RWPE2 (cell line): ENCODE data around the gene ATP6V0B.

Source experiments
- ATAC-seq: fragments of 200-7000 bp; cut with Tn5 transposase; 3 replicates; pipeline ENCODE4 v1.9.1; 2021; ENCODE audit warnings: low read depth
- DNase-seq: peaks from one replicate; pipeline ENCODE4 v3.0.0-alpha.2; 2020; ENCODE audit warnings: low spot score
- H3K27ac ChIP-seq: fragments of 450-650 bp; 2 replicates; pipeline ENCODE4 v1.5.1; 2017; ENCODE audit warnings: mild to moderate bottlenecking; ENCODE audit not compliant: poor library complexity, severe bottlenecking
- H3K27me3 ChIP-seq: fragments of 250-450 bp; sonication (Bioruptor Pico); 2 replicates; pipeline ENCODE4 v1.5.1; 2021; ENCODE audit warnings: mild to moderate bottlenecking, moderate library complexity; ENCODE audit not compliant: insufficient read depth, poor library complexity, severe bottlenecking
- H3K36me3 ChIP-seq: fragments of 250-450 bp; sonication (Bioruptor Pico); 2 replicates; pipeline ENCODE4 v1.5.1; 2020; ENCODE audit warnings: low read depth, mild to moderate bottlenecking, moderate library complexity
- H3K4me1 ChIP-seq: fragments of 250-450 bp; sonication (Bioruptor Pico); 2 replicates; pipeline ENCODE4 v1.5.1; 2021; ENCODE audit warnings: mild to moderate bottlenecking, moderate library complexity; ENCODE audit not compliant: insufficient read depth, poor library complexity, severe bottlenecking
- H3K4me3 ChIP-seq: fragments of 250-450 bp; sonication (Bioruptor Pico); 2 replicates; pipeline ENCODE4 v1.5.1; 2021; ENCODE audit warnings: mild to moderate bottlenecking, moderate library complexity; ENCODE audit not compliant: severe bottlenecking
- H3K9me3 ChIP-seq: fragments of 250-450 bp; sonication (Bioruptor Pico); 2 replicates; pipeline ENCODE4 v1.5.1; 2021; ENCODE audit warnings: mild to moderate bottlenecking, moderate library complexity; ENCODE audit not compliant: severe bottlenecking
- TF ChIP-seq, protein P1 (sequence below): fragments of 450-650 bp; IDR thresholded peaks from one replicate; pipeline ENCODE4 v1.5.1; 2017; ENCODE audit warnings: mild to moderate bottlenecking, moderate library complexity; ENCODE audit not compliant: poor library complexity, severe bottlenecking

The ATP6V0B gene

DNA sequence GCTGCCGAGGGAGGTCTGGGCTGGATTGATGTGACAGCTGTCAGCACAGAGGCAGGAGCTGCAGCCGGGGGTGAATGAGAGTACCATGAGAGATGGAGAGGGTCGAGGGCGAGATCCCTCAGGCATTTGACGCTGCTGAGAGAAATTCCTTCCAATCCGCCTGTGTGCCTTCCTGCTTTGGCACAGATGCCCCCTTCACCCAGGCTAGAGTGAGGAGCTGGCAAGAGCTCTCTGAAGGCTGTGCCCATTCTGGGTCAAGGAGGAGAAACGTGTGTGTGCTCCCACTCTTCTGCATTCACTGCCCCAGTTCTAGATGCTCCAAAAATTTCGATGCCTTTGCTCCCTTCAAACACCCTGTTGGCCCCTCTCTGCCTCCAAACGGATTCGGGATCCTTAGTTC is 36.4 kb upstream of the ATP6V0B start:
- DNase-seq (no peak), ATAC-seq (no peak)
- Histone ChIP-seq H3K9me3 (no peaks in the 10 kb centered on the region), H3K36me3 (peaks cover 16% of the 10 kb centered on the region), H3K27ac (peak overlapping the region; percentile 82), H3K27me3 (no peaks in the 10 kb centered on the region), H3K4me3 (no peak overlapping the region), H3K4me1 (peaks cover 20% of the 10 kb centered on the region)
- TF ChIP-seq, protein P1, sequence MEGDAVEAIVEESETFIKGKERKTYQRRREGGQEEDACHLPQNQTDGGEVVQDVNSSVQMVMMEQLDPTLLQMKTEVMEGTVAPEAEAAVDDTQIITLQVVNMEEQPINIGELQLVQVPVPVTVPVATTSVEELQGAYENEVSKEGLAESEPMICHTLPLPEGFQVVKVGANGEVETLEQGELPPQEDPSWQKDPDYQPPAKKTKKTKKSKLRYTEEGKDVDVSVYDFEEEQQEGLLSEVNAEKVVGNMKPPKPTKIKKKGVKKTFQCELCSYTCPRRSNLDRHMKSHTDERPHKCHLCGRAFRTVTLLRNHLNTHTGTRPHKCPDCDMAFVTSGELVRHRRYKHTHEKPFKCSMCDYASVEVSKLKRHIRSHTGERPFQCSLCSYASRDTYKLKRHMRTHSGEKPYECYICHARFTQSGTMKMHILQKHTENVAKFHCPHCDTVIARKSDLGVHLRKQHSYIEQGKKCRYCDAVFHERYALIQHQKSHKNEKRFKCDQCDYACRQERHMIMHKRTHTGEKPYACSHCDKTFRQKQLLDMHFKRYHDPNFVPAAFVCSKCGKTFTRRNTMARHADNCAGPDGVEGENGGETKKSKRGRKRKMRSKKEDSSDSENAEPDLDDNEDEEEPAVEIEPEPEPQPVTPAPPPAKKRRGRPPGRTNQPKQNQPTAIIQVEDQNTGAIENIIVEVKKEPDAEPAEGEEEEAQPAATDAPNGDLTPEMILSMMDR, result no peak

DNA sequence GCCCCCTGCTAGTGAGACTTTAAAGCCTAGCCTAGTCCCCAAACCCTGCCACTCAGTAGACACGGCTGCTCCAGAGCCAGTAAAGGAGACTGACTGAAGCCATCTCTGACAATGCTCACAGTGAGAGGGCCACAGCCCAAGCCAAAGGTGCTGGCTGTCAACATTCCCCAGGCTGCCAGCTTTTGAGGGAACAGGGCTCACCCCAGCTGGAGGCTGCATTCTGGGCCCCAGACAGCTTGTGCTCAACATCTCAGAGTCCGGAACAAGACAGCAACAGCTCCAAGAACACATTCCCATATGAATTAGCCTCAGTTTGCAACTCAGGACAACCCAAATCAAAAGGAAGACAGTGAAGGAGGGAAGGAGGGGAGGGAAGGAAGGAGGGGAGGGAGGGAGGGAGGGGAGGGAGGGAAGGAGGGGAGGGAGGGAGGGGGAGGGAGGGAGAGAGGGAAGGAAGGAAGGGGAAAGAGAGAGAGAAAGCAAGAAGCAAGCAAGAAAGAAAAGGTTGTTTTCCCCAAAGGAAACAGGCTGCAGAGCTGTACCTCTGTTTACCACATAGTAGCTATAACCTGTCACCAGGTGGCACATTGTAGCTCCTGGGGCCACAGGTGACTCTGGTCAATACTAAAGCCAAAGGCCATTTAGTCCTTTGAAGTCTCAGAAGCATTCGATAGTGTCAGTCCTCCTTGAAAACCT is 35.7 kb upstream of the ATP6V0B start:
- no peak overlapping the region for H3K4me3 ChIP-seq
- H3K4me1 ChIP-seq, result peaks cover 20% of the 10 kb centered on the region
- H3K27ac ChIP-seq, result peak overlapping the region; percentile 82
- TF ChIP-seq, protein P1, result no peak
- DNase-seq, result no peak
- no peak for ATAC-seq
- H3K9me3 ChIP-seq, result no peaks in the 10 kb centered on the region
- peaks cover 16% of the 10 kb centered on the region for H3K36me3 ChIP-seq
- H3K27me3 ChIP-seq, result no peaks in the 10 kb centered on the region

DNA sequence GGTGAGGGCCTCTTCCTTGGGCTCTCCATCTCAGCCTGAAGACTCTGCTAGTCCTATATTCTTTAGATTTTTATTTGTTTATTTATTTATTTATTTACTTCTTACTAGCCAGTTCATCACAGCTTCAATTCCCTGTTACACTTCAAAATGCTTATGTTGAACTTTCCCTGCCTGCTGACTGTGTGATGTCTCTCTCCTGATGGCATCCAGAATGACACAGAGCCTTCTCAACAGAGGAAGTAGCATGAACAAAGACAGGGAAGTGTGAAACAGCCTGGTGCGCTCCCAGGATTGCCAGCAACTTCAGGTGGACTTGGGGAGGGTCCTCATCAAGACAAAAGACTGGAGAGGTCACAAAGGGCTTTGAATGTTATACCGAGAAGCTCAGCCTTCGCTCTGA is 32.3 kb upstream of the ATP6V0B start:
- DNase-seq (no peak), ATAC-seq (no peak)
- no peak overlapping the region for H3K27ac ChIP-seq
- no peaks in the 10 kb centered on the region for H3K9me3 ChIP-seq
- H3K27me3 ChIP-seq, result no peaks in the 10 kb centered on the region
- peaks cover 8% of the 10 kb centered on the region for H3K4me1 ChIP-seq
- TF ChIP-seq, protein P1, result no peak
- no peak overlapping the region for H3K4me3 ChIP-seq
- H3K36me3 ChIP-seq, result peaks cover 6% of the 10 kb centered on the region

DNA sequence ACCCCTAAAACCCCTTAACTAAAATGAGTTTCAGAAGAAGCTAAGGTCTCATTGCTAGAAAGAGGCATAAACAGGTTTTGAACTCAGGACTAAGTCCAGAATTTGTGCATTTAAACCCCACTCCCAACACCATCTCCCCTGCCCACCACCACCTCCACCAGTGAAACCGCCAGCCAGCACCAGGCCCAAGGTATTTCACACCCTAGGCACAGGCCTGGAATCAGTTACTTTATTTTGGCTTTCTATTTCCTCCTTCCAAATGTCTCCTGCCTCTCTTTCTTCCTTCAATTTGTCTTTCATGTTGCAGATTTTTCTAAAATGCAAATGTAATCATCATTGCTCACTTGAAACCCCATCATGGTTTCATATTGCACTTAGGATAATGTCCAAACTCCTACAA is 29.9 kb upstream of the ATP6V0B start:
- DNase-seq, result no peak
- H3K9me3 ChIP-seq, result no peaks in the 10 kb centered on the region
- no peak overlapping the region for H3K27ac ChIP-seq
- H3K4me3 ChIP-seq, result no peak overlapping the region
- TF ChIP-seq, protein P1, result no peak
- H3K36me3 ChIP-seq, result no peaks in the 10 kb centered on the region
- ATAC-seq, result no peak
- no peaks in the 10 kb centered on the region for H3K27me3 ChIP-seq
- H3K4me1 ChIP-seq, result peaks cover 8% of the 10 kb centered on the region

DNA sequence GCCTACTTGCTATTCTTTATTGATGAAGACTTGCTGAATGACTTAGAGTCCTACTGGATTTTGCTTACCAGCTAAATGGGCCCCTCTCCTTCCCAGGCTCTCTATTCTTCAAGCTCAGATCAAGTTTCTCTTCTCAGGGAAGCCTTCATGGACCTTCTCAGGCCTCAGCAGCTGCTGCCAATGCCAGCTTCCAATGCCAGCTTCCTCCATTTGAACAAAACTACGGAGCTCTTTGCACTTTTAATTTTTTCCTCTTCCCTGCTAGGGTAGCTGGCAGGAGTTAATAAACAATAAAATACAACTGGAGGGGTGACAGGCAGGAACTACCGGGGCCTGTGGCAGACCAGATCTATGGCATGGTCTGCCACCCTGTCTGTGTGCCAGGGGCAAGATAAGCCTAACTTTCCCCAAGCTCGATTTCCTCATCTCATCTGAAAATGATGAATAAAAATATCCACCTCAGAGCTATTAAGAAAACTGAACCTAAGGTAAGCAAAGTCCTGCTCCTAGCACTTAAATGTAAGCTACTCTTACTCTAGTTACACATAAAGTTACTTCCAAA is 29.0 kb upstream of the ATP6V0B start:
- H3K4me1 ChIP-seq, result peaks cover 8% of the 10 kb centered on the region
- ATAC-seq, result no peak
- TF ChIP-seq, protein P1, result no peak
- peak overlapping the region; percentile 50 for H3K4me3 ChIP-seq
- no peaks in the 10 kb centered on the region for H3K9me3 ChIP-seq
- H3K27me3 ChIP-seq, result no peaks in the 10 kb centered on the region
- peak overlapping the region; percentile 60 for H3K27ac ChIP-seq
- H3K36me3 ChIP-seq, result 0 out of 2 replicates have a peak, but pooled peaks cover 4% of the 10 kb centered on the region
- no peak for DNase-seq
